Activated CD4-positive, alpha-beta T cell treated with anti-CD3 and anti-CD28 coated beads, Interleukin-2, amount 10 ng/mL, durations not matched to agents 7 days and 5 days (primary cell): ENCODE measurements around the gene SEMA4C. TPM values are rescaled to one million over a fixed set of nuclear protein-coding genes. Genes with fewer than 3 reads are reported as not detected.

Experiments used
- CTCF ChIA-PET: fragments of 350-600 bp; sonication (Branson Sonifier 250); formaldehyde crosslinking; loops from one replicate; lab custom pipeline; 2021; ENCODE audit warnings: antibody characterized with exemption; lab: Charles Lee
- POLR2A ChIA-PET: fragments of 350-600 bp; sonication (Branson Sonifier 250); formaldehyde crosslinking; loops from one replicate; lab custom pipeline; 2021; ENCODE audit warnings: antibody characterized with exemption; lab: Charles Lee
- DNase-seq: peaks from one replicate; pipeline ENCODE4 v3.0.0-alpha.2; 2020
- H3K27ac Mint-ChIP-seq: one replicate; pipeline ENCODE4 v1.8.0; 2021; ENCODE audit warnings: mild to moderate bottlenecking, moderate library complexity, mixed read lengths
- H3K27me3 Mint-ChIP-seq: one replicate; pipeline ENCODE4 v1.8.0; 2021; ENCODE audit warnings: mixed read lengths
- H3K36me3 Mint-ChIP-seq: one replicate; pipeline ENCODE4 v1.8.0; 2021; ENCODE audit warnings: low read depth, mixed read lengths
- H3K4me1 Mint-ChIP-seq: one replicate; pipeline ENCODE4 v1.8.0; 2021; ENCODE audit warnings: mixed read lengths
- H3K4me3 Mint-ChIP-seq: one replicate; pipeline ENCODE4 v1.8.0; 2021; ENCODE audit warnings: mild to moderate bottlenecking, moderate library complexity, mixed read lengths
- H3K9me3 Mint-ChIP-seq: one replicate; pipeline ENCODE4 v1.8.0; 2021; ENCODE audit warnings: mixed read lengths
- total RNA-seq, 2 experiments: library from RNA; stranded (reverse); gene quantifications; one replicate each; pipeline ENCODE4 v1.2.3, GENCODE V29; 2021

Gene SEMA4C
- total RNA-seq, 2 experiments from 2014 or later, result 25.5 to 35.4 TPM

GRCh38 chr2:96856776-96857666 lies 12.9 kb downstream of the SEMA4C start:
- H3K4me1 Mint-ChIP-seq, result peaks cover 43% of the 10 kb centered on the region
- peak overlapping the region; percentile 84 for H3K4me3 Mint-ChIP-seq
- DNase-seq, result peak; percentile 56

GRCh38 chr2:96853321-96853720 lies 16.6 kb downstream of the SEMA4C start:
- peaks cover 39% of the 10 kb centered on the region for H3K36me3 Mint-ChIP-seq

More at GRCh38 chr2:96856776-96857666, 12.9 kb downstream of the SEMA4C start:
- Mint-ChIP-seq H3K27me3 (no peaks in the 10 kb centered on the region), H3K9me3 (no peaks in the 10 kb centered on the region), H3K27ac (peak overlapping the region; percentile 88), H3K36me3 (peaks cover 37% of the 10 kb centered on the region)
- CTCF ChIA-PET, result interaction anchor here (0.5 to 3.5 kb wide), 48 partner anchors 7 to 843 kb away, joined by 3 to 39 read pairs (median 5); partner anchors contain the start of genes ANKRD23, ANKRD36, CNNM3 and SEMA4C
- POLR2A ChIA-PET, result interaction anchor here (1.0 to 1.6 kb wide), 3 partner anchors 97 to 106 kb away, joined by 3 to 6 read pairs (median 4); no protein-coding TSS in a partner anchor

GRCh38 chr2:96852667-96853066 lies 17.2 kb downstream of the SEMA4C start:
- H3K27ac Mint-ChIP-seq, result no peak overlapping the region
- no peaks in the 10 kb centered on the region for H3K9me3 Mint-ChIP-seq
- no peaks in the 10 kb centered on the region for H3K27me3 Mint-ChIP-seq
- H3K4me3 Mint-ChIP-seq, result no peak overlapping the region
- DNase-seq, result no peak
- ChIA-PET CTCF (interaction anchor here (0.7 kb wide), 1 partner anchor 123 kb away, joined by 3 read pairs; no protein-coding TSS in a partner anchor), POLR2A (no interaction called here)
- peaks cover 44% of the 10 kb centered on the region for H3K36me3 Mint-ChIP-seq
- H3K4me1 Mint-ChIP-seq, result peaks cover 21% of the 10 kb centered on the region

More at GRCh38 chr2:96853321-96853720, 16.6 kb downstream of the SEMA4C start:
- ChIA-PET CTCF (interaction anchor here (1.0 kb wide), 1 partner anchor 15 kb away, joined by 3 read pairs; no protein-coding TSS in a partner anchor), POLR2A (no interaction called here)
- H3K4me3 Mint-ChIP-seq, result no peak overlapping the region
- H3K4me1 Mint-ChIP-seq, result peaks cover 21% of the 10 kb centered on the region
- no peaks in the 10 kb centered on the region for H3K27me3 Mint-ChIP-seq
- no peak overlapping the region for H3K27ac Mint-ChIP-seq
- no peaks in the 10 kb centered on the region for H3K9me3 Mint-ChIP-seq
- no peak for DNase-seq

- Mint-ChIP-seq H3K36me3 (peaks cover 41% of the 10 kb centered on the region), H3K27me3 (no peaks in the 10 kb centered on the region), H3K27ac (no peak overlapping the region), H3K4me1 (peaks cover 3% of the 10 kb centered on the region), H3K4me3 (no peak overlapping the region), H3K9me3 (no peaks in the 10 kb centered on the region)
- no peak for DNase-seq
- ChIA-PET POLR2A (no interaction called here), CTCF (interaction anchor here (1.5 to 4.0 kb wide), 3 partner anchors 10 to 115 kb away, joined by 4 to 20 read pairs (median 4); partner anchors contain the start of gene ANKRD39)
Measured at GRCh38 chr2:96848264-96848663, 21.6 kb downstream of the SEMA4C start.

GRCh38 chr2:96847586-96847985 lies 22.3 kb downstream of the SEMA4C start:
- H3K4me3 Mint-ChIP-seq, result no peak overlapping the region
- no peaks in the 10 kb centered on the region for H3K27me3 Mint-ChIP-seq
- no peaks in the 10 kb centered on the region for H3K9me3 Mint-ChIP-seq
- ChIA-PET POLR2A (no interaction called here), CTCF (interaction anchor here (0.6 to 4.0 kb wide), 3 partner anchors 9 to 21 kb away, joined by 3 to 20 read pairs (median 4); partner anchors contain the start of gene ANKRD39)
- peaks cover 5% of the 10 kb centered on the region for H3K4me1 Mint-ChIP-seq
- peaks cover 34% of the 10 kb centered on the region for H3K36me3 Mint-ChIP-seq
- H3K27ac Mint-ChIP-seq, result no peak overlapping the region
- DNase-seq, result no peak

- Mint-ChIP-seq H3K9me3 (no peaks in the 10 kb centered on the region), H3K4me1 (peaks cover 6% of the 10 kb centered on the region), H3K27me3 (no peaks in the 10 kb centered on the region), H3K4me3 (no peak overlapping the region), H3K27ac (no peak overlapping the region), H3K36me3 (peaks cover 31% of the 10 kb centered on the region)
- CTCF ChIA-PET, result interaction anchor here (1.8 to 4.0 kb wide), 2 partner anchors 8 to 11 kb away, joined by 4 to 20 read pairs; partner anchors contain the start of gene ANKRD39
- no peak for DNase-seq
- POLR2A ChIA-PET, result no interaction called here
Measured at GRCh38 chr2:96846825-96847224, 23.1 kb downstream of the SEMA4C start.

GRCh38 chr2:96844405-96844808 lies 25.5 kb downstream of the SEMA4C start:
- POLR2A ChIA-PET, result interaction anchor here (0.6 kb wide), 1 partner anchor 19 kb away, joined by 4 read pairs; no protein-coding TSS in a partner anchor
- Mint-ChIP-seq H3K4me3 (no peak overlapping the region), H3K4me1 (peaks cover 22% of the 10 kb centered on the region), H3K27ac (no peak overlapping the region), H3K9me3 (no peaks in the 10 kb centered on the region), H3K27me3 (no peaks in the 10 kb centered on the region), H3K36me3 (peaks cover 24% of the 10 kb centered on the region)
- no peak for DNase-seq
- CTCF ChIA-PET, result interaction anchor here (0.6 to 1.7 kb wide), 2 partner anchors 13 to 79 kb away, joined by 3 to 12 read pairs; partner anchors contain the start of gene ANKRD39

- no peak within 1 kb of the TSS for H3K4me3 Mint-ChIP-seq
- CTCF ChIA-PET, result interaction anchor here (0.9 to 1.9 kb wide), 3 partner anchors 14 to 73 kb away, joined by 3 to 13 read pairs (median 12); partner anchors contain the start of gene ANKRD39
Measured at GRCh38 chr2:96843538-96844268, 26.2 kb downstream of the SEMA4C start, which contains the start of gene ANKRD23. ANKRD23 (minus strand) TSS chr2:96844021; CDS start chr2:96843992, 29 bp downstream.

GRCh38 chr2:96842600-96842999 lies 27.3 kb downstream of the SEMA4C start:
- no peak overlapping the region for H3K4me3 Mint-ChIP-seq
- H3K4me1 Mint-ChIP-seq, result peaks cover 30% of the 10 kb centered on the region
- peaks cover 24% of the 10 kb centered on the region for H3K36me3 Mint-ChIP-seq
- H3K27ac Mint-ChIP-seq, result no peak overlapping the region
- H3K9me3 Mint-ChIP-seq, result no peaks in the 10 kb centered on the region
- CTCF ChIA-PET, result interaction anchor here (1.0 to 1.9 kb wide), 4 partner anchors 8 to 112 kb away, joined by 3 to 13 read pairs (median 4); partner anchors contain the start of gene ANKRD39
- H3K27me3 Mint-ChIP-seq, result no peaks in the 10 kb centered on the region
- DNase-seq, result no peak
- POLR2A ChIA-PET, result no interaction called here

More at GRCh38 chr2:96843538-96844268, 26.2 kb downstream of the SEMA4C start, which contains the start of gene ANKRD23:
- no peak for DNase-seq
- peaks cover 28% of the 10 kb centered on the region for H3K4me1 Mint-ChIP-seq
- POLR2A ChIA-PET, result interaction anchor here (0.6 kb wide), 1 partner anchor 18 kb away, joined by 4 read pairs; no protein-coding TSS in a partner anchor
- no peaks in the 10 kb centered on the region for H3K27me3 Mint-ChIP-seq
- H3K9me3 Mint-ChIP-seq, result no peaks in the 10 kb centered on the region
- peaks cover 27% of the 10 kb centered on the region for H3K36me3 Mint-ChIP-seq
- peak within 1 kb of the TSS; percentile 15 for H3K27ac Mint-ChIP-seq

GRCh38 chr2:96841701-96842495 lies 28.0 kb downstream of the SEMA4C start:
- Mint-ChIP-seq H3K9me3 (no peaks in the 10 kb centered on the region), H3K36me3 (peaks cover 18% of the 10 kb centered on the region), H3K27ac (no peak overlapping the region), H3K27me3 (no peaks in the 10 kb centered on the region), H3K4me3 (no peak overlapping the region), H3K4me1 (peaks cover 30% of the 10 kb centered on the region)
- DNase-seq, result no peak
- ChIA-PET POLR2A (no interaction called here), CTCF (interaction anchor here (1.0 to 1.9 kb wide), 5 partner anchors 7 to 113 kb away, joined by 3 to 13 read pairs (median 4); partner anchors contain the start of gene ANKRD39)
